Medulla oblongata (tissue), 1 donor: ENCODE data around the gene SLC44A2.

Experiments
- DNase-seq: peaks from one replicate; pipeline ENCODE4 v3.0.0-alpha.2; 2015; ENCODE audit errors: extremely low spot score

SLC44A2 gene

GRCh38 chr19:10682397-10683063 lies 57.2 kb downstream of the SLC44A2 start:
- DNase-seq = no peak

GRCh38 chr19:10683064-10683426 lies 57.7 kb downstream of the SLC44A2 start:
- no peak for DNase-seq

- no peak for DNase-seq
These were observed 58.2 kb downstream of the SLC44A2 start for GRCh38 chr19:10683582-10683981.

- DNase-seq = peak; percentile 75
These were observed 59.9 kb downstream of the SLC44A2 start for GRCh38 chr19:10685210-10685609.

GRCh38 chr19:10686193-10686592 lies 60.8 kb downstream of the SLC44A2 start:
- DNase-seq = no peak

- DNase-seq = peak; percentile 88
These were observed 61.5 kb downstream of the SLC44A2 start for GRCh38 chr19:10686661-10687517.

- no peak for DNase-seq
These were observed 62.4 kb downstream of the SLC44A2 start for GRCh38 chr19:10687518-10688288.

GRCh38 chr19:10688545-10689280 lies 63.4 kb downstream of the SLC44A2 start:
- no peak for DNase-seq

- DNase-seq = no peak
These were observed 65.0 kb downstream of the SLC44A2 start for GRCh38 chr19:10690341-10690781.

- DNase-seq = no peak
These were observed 66.0 kb downstream of the SLC44A2 start for GRCh38 chr19:10691178-10691881.

GRCh38 chr19:10691883-10692282 lies 66.5 kb downstream of the SLC44A2 start:
- no peak for DNase-seq

- no peak for DNase-seq
These were observed 67.4 kb downstream of the SLC44A2 start for GRCh38 chr19:10692673-10693264.
